RPMI7951 (cell line): ENCODE results near the gene DGKH. TPM values are rescaled to one million over a fixed set of nuclear protein-coding genes. Genes with fewer than 3 reads are reported as not detected.
"Not testable (repeated sequence)": the region's sequence is repeated elsewhere in the genome, so short reads cannot be mapped to it uniquely, and the experiment has no call there.

Source experiments
- DNase-seq: peaks from one replicate; pipeline ENCODE4 v3.0.0-alpha.2; 2012; ENCODE audit warnings: low read depth
- total RNA-seq: library from RNA; depleted of rRNA; stranded (reverse); fragments of >200 nt; shearing (Covaris generic); gene quantifications from 2 replicates; pipeline ENCODE4 v1.2.3, GENCODE V29; 2014

The DGKH gene
- total RNA-seq, 1 experiment from 2014 or later, result 4.4 TPM

- peak; percentile 62 for DNase-seq
Observed at GRCh38 chr13:42110410-42111155, 62.1 kb downstream of the DGKH start.

GRCh38 chr13:42112864-42113263 lies 64.4 kb downstream of the DGKH start:
- DNase-seq, result no peak

- no peak for DNase-seq
Observed at GRCh38 chr13:42113478-42113877, 65.0 kb downstream of the DGKH start.

GRCh38 chr13:42114278-42114677 lies 65.8 kb downstream of the DGKH start:
- DNase-seq, result no peak

- DNase-seq, result peak; percentile 19
Observed at GRCh38 chr13:42114912-42115311, 66.5 kb downstream of the DGKH start.

- DNase-seq, result no peak
Observed at GRCh38 chr13:42116225-42116624, 67.8 kb downstream of the DGKH start.

GRCh38 chr13:42119041-42119440 lies 70.6 kb downstream of the DGKH start:
- DNase-seq, result no peak

- DNase-seq, result no peak
Observed at GRCh38 chr13:42119875-42120274, 71.4 kb downstream of the DGKH start.

- no peak for DNase-seq
Observed at GRCh38 chr13:42123600-42123999, 75.2 kb downstream of the DGKH start.

- no peak for DNase-seq
Observed at GRCh38 chr13:42125046-42125445, 76.6 kb downstream of the DGKH start.

- no peak for DNase-seq
Observed at GRCh38 chr13:42127047-42127446, 78.6 kb downstream of the DGKH start.

GRCh38 chr13:42129033-42129432 lies 80.6 kb downstream of the DGKH start:
- no peak for DNase-seq

GRCh38 chr13:42136518-42136917 lies 88.1 kb downstream of the DGKH start:
- DNase-seq, result no peak

GRCh38 chr13:42137856-42138537 lies 89.5 kb downstream of the DGKH start:
- no peak for DNase-seq

GRCh38 chr13:42140494-42140893 lies 92.0 kb downstream of the DGKH start:
- no peak for DNase-seq

- not testable (repeated sequence) for DNase-seq
Observed at GRCh38 chr13:42141052-42141451, 92.6 kb downstream of the DGKH start.

GRCh38 chr13:42146359-42146758 lies 97.9 kb downstream of the DGKH start:
- no peak for DNase-seq

- DNase-seq, result no peak
Observed at GRCh38 chr13:42148538-42148937, 100.1 kb downstream of the DGKH start.

GRCh38 chr13:42149136-42149535 lies 100.7 kb downstream of the DGKH start:
- no peak for DNase-seq

- no peak for DNase-seq
Observed at GRCh38 chr13:42151781-42152180, 103.3 kb downstream of the DGKH start.

GRCh38 chr13:42152495-42152894 lies 104.0 kb downstream of the DGKH start:
- no peak for DNase-seq

GRCh38 chr13:42153199-42154113 lies 105.0 kb downstream of the DGKH start:
- no peak for DNase-seq
